Fibroblast of the aortic adventitia (primary cell): Measurements from ENCODE around the gene TMEM131L. TPM values are rescaled to one million over a fixed set of nuclear protein-coding genes. Genes with fewer than 3 reads are reported as not detected.

Experiments
- DNase-seq: peaks from one replicate; pipeline ENCODE4 v3.0.0-alpha.2; 2010; ENCODE audit warnings: low read depth
- H3K4me3 ChIP-seq: 2 replicates; pipeline ENCODE4 v1.5.1; 2011; ENCODE audit warnings: low read depth, mild to moderate bottlenecking, control low read depth, low read length, moderate library complexity
- CTCF ChIP-seq: IDR thresholded peaks from 2 replicates; pipeline ENCODE4 v1.5.1; 2011; ENCODE audit warnings: mild to moderate bottlenecking, low read length, control low read depth, inconsistent platforms; ENCODE audit not compliant: insufficient read depth
- total RNA-seq: library from RNA; depleted of rRNA; stranded (reverse); fragments of >200 nt; gene quantifications from 2 replicates; pipeline ENCODE4 v1.2.3, GENCODE V29; 2012; ENCODE audit warnings: low replicate concordance

TMEM131L gene
- total RNA-seq, 1 donor, result 10.8 TPM

GRCh38 chr4:153420361-153420760 lies 45.8 kb upstream of the TMEM131L start:
- peak; percentile 32 for DNase-seq
- no peak overlapping the region for H3K4me3 ChIP-seq
- TF ChIP-seq CTCF, result no peak

DNA sequence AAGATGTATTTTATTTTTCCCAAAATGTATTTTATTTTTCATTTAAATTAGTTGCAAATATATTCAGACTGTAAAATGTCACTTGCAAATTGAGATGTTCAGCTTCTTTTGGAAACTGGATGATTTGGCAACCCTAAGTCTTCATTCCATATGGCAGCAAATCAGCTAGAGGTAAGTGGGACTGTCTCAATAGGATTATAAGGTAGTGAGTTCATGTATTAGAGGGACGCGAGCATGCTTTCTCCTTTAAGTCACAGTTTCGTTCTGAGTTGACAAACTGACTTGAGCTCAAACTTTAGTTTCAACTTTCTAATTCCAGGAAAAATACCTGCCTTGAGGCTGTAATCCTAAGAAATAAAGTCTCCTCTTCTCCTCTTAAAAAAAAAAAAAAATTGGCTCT lies 44.2 kb upstream of the TMEM131L start:
- TF ChIP-seq CTCF, result no peak
- no peak overlapping the region for H3K4me3 ChIP-seq
- DNase-seq, result no peak

DNA sequence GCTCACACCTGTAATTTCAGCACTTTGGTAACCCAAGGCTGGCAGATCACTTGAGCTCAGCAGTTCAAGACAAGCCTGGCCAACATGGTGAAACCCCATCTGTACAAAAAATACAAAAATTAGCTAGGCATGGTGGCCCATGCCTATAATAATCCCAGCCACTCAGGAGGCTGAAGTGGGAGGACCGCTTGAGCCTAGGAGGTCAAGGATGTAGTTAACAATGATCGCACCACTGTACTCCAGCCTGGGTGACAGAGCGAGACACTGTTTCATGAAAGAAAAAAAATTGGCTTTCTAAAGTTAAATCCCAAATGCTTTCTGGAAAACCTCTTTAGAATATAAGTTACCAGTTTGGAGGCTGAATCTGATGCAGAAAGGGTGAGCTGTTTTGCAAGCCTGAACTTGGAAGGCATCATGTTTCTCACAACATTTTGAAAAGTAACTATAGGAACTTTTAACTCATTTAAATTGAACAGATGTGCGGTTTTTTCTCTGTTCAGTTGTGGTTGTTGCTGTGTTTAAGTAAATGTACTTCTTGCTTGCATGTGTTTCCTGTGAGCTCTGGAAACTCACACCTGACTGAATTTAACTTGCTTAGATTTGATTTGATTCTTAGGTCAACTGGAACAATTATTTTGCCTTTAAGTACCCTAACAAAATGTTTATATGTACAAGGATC lies 39.8 kb upstream of the TMEM131L start:
- no peak for TF ChIP-seq CTCF
- H3K4me3 ChIP-seq, result no peak overlapping the region
- DNase-seq, result no peak

GRCh38 chr4:153427363-153428071 lies 38.6 kb upstream of the TMEM131L start:
- no peak overlapping the region for H3K4me3 ChIP-seq
- peak; percentile 79 for DNase-seq
- TF ChIP-seq CTCF, result no peak

- no peak for TF ChIP-seq CTCF
- H3K4me3 ChIP-seq, result no peak overlapping the region
- DNase-seq, result no peak
Measured at GRCh38 chr4:153428941-153429475, 37.2 kb upstream of the TMEM131L start.

GRCh38 chr4:153432965-153433753 lies 33.0 kb upstream of the TMEM131L start:
- H3K4me3 ChIP-seq, result no peak overlapping the region
- DNase-seq, result peak; percentile 90
- peak; percentile 64 for TF ChIP-seq CTCF
